K562 (cell line): ENCODE results near the gene RALGPS1. TPM values are rescaled to one million over a fixed set of nuclear protein-coding genes. Genes with fewer than 3 reads are reported as not detected.
A peak's percentile ranks its signal among the peaks of the same experiment; 100 is the strongest.

ENCODE experiments used
- CHAMP1 ChIP-seq: fragments of 450-650 bp; IDR thresholded peaks from 2 replicates; pipeline ENCODE4 v1.6.1; 2016; ENCODE audit warnings: mild to moderate bottlenecking
- CREB3L1 ChIP-seq: fragments of 450-650 bp; IDR thresholded peaks from 2 replicates; pipeline ENCODE4 v1.6.1; 2014; ENCODE audit warnings: low read depth, mild to moderate bottlenecking, moderate library complexity, borderline replicate concordance
- ILF3 ChIP-seq: fragments of 450-650 bp; IDR thresholded peaks from 2 replicates; pipeline ENCODE4 v1.6.1; 2018; ENCODE audit warnings: antibody characterized with exemption, mild to moderate bottlenecking, moderate library complexity, borderline replicate concordance
- KDM2B ChIP-seq: fragments of 250-450 bp; sonication (Bioruptor Pico); IDR thresholded peaks from 2 replicates; pipeline ENCODE4 v1.8.0; 2021; ENCODE audit warnings: mild to moderate bottlenecking, moderate library complexity
- MAZ ChIP-seq, 2 experiments: fragments of 450-650 bp in 1 of 2; sonication (generic) in 1 of 2; formaldehyde crosslinking; IDR thresholded peaks in 1 of 2; conservative IDR thresholded peaks in 1 of 2; 2 replicates each; pipeline versions ENCODE4 v1.4.0 to v1.5.0; 2020; ENCODE audit warnings: mild to moderate bottlenecking in 1 of 2, missing genetic modification reagents in 1 of 2
- PHB2 ChIP-seq: fragments of 450-650 bp; IDR thresholded peaks from 2 replicates; pipeline ENCODE4 v1.6.1; 2017; ENCODE audit warnings: low read depth
- POLR2AphosphoS2 ChIP-seq: IDR thresholded peaks from 2 replicates; pipeline ENCODE4 v1.6.1; 2012; ENCODE audit warnings: low read length, improper control_type of control experiment
- SMARCA4 ChIP-seq: fragments of 450-650 bp; IDR thresholded peaks from 2 replicates; pipeline ENCODE4 v1.6.1; 2016
- SP1 ChIP-seq: sonication (generic); formaldehyde crosslinking; IDR thresholded peaks from 2 replicates; pipeline ENCODE4 v1.8.1; 2022; ENCODE audit warnings: mild to moderate bottlenecking, missing genetic modification reagents
- SRSF1 ChIP-seq: fragments of 200-400 bp; formaldehyde crosslinking; IDR thresholded peaks from 2 replicates; pipeline ENCODE4 v1.6.1; 2017; ENCODE audit warnings: mild to moderate bottlenecking, low read depth, low read length, moderate library complexity
- SRSF7 ChIP-seq: fragments of 200-400 bp; formaldehyde crosslinking; optimal IDR thresholded peaks from 2 replicates; pipeline ENCODE3; 2017; ENCODE audit warnings: mild to moderate bottlenecking, low read depth, low read length
- STAT6 ChIP-seq: sonication (generic); formaldehyde crosslinking; IDR thresholded peaks from 2 replicates; pipeline ENCODE4 v1.8.1; 2023; ENCODE audit warnings: mild to moderate bottlenecking, missing genetic modification reagents
- TEAD1 ChIP-seq, 2 experiments: fragments of 450-650 bp in 1 of 2; sonication (generic) in 1 of 2; formaldehyde crosslinking; IDR thresholded peaks; 2 replicates each; pipeline versions ENCODE4 v1.4.0 to v1.8.0; 2020 to 2022; ENCODE audit warnings: mild to moderate bottlenecking in 2 of 2, missing genetic modification reagents in 1 of 2
- ZBTB1 ChIP-seq: sonication (generic); formaldehyde crosslinking; IDR thresholded peaks from 2 replicates; pipeline ENCODE4 v1.8.1; 2023; ENCODE audit warnings: missing genetic modification reagents, low read depth, mild to moderate bottlenecking, borderline replicate concordance
- ZC3H8 ChIP-seq: fragments of 450-650 bp; IDR thresholded peaks from 2 replicates; pipeline ENCODE4 v1.6.1; 2017
- ZNF197 ChIP-seq: fragments of 200-800 bp; sonication (Bioruptor generic); IDR thresholded peaks from 2 replicates; pipeline ENCODE4 v1.6.1; 2016; ENCODE audit warnings: low read depth, missing genetic modification characterization, missing compliant biosample characterization
- ZNF232 ChIP-seq: sonication (generic); formaldehyde crosslinking; IDR thresholded peaks from 2 replicates; pipeline ENCODE4 v1.8.0; 2022; ENCODE audit warnings: mild to moderate bottlenecking, missing genetic modification reagents
- ZNF507 ChIP-seq: conservative IDR thresholded peaks from 2 replicates; pipeline ENCODE4 v1.6.1; 2017; ENCODE audit warnings: missing genetic modification characterization, missing compliant biosample characterization
- ZNF551 ChIP-seq: fragments of 250-450 bp; sonication (Bioruptor Pico); IDR thresholded peaks from 2 replicates; pipeline ENCODE4 v1.5.0; 2021; ENCODE audit warnings: mild to moderate bottlenecking, moderate library complexity
- ZNF77 ChIP-seq: fragments of 250-450 bp; sonication (Bioruptor Pico); IDR thresholded peaks from 2 replicates; pipeline ENCODE4 v1.5.0; 2020
- ZSCAN29 ChIP-seq: fragments of 450-650 bp; IDR thresholded peaks from 2 replicates; pipeline ENCODE4 v1.6.1; 2017
- polyA plus RNA-seq, 8 experiments: library from polyadenylated mRNA; depleted of rRNA in 4 of 8; stranded (reverse) in 5 of 8; unstranded in 3 of 8; fragments of >200 nt; fragmentation: Nextera tagmentation in 2 of 8; fragmentation: Illumina TruSeq in 1 of 8; extraction: Ambion mirVana in 2 of 8; extraction: Trizol in 1 of 8; gene quantifications; 2 replicates each; pipeline versions ENCODE4 v1.2.1 to v1.2.3, GENCODE V29; 2011 to 2014; ENCODE audit warnings: inconsistent platforms in 1 of 8, missing spikeins in 1 of 8
- total RNA-seq, 7 experiments: library from RNA; depleted of rRNA in 6 of 7; stranded (reverse); fragments of >200 nt in 6 of 7; fragmentation: Illumina TruSeq in 2 of 7; extraction: Trizol in 2 of 7; gene quantifications; 2 replicates each; pipeline versions ENCODE4 v1.2.1 to v1.2.3, GENCODE V29; 2011 to 2021; ENCODE audit warnings: low replicate concordance in 1 of 7
- TF ChIP-seq, protein P1 (sequence below), 2 experiments: fragments of 450-650 bp; conservative IDR thresholded peaks; 2 replicates each; pipeline ENCODE4 v1.6.1; 2017; ENCODE audit warnings: mild to moderate bottlenecking in 2 of 2, moderate library complexity in 2 of 2

Gene RALGPS1
- total and polyA plus RNA-seq, 9 of the 15 experiments (the other 6 are each of a cell fraction or from before 2014, with no cell fraction given), result 0.04 to 2.6 (median 1.5) TPM

DNA sequence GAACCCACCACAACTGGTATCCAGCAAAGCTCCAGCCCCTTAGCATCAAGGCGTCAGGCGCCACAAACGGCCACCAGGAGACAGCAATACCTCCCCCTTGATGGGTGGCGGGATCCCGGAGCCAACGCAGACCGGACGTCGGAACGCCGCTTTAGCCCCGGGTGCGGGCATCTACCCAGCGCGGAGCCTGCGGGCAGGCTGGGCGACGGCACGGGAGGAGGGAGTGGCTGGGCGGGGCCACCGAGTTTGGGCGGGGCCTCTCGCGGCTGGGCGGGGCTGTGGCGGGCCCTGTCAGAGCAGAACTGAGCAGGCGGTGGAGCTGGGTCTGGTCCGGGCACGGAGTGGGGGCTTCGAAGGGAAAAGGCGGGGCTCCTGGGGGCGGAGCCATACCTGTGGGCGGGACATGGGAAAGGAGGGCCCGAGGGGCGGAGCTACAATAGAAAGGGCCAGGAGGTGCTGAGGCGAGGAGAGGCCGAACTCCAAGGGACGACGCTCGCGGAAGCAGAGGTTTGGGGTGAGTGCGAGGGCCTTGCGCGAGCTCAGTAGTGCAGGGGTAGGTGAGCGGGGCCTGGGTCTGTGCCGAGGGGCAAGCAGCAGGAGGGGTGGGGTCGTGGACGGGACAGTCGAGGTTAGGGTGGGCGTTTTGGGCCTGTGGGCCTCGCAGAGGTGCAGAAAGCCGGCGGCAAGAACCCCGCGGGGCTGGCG, 309.7 kb downstream of the RALGPS1 start (continued):
- TF ChIP-seq, protein P1, sequence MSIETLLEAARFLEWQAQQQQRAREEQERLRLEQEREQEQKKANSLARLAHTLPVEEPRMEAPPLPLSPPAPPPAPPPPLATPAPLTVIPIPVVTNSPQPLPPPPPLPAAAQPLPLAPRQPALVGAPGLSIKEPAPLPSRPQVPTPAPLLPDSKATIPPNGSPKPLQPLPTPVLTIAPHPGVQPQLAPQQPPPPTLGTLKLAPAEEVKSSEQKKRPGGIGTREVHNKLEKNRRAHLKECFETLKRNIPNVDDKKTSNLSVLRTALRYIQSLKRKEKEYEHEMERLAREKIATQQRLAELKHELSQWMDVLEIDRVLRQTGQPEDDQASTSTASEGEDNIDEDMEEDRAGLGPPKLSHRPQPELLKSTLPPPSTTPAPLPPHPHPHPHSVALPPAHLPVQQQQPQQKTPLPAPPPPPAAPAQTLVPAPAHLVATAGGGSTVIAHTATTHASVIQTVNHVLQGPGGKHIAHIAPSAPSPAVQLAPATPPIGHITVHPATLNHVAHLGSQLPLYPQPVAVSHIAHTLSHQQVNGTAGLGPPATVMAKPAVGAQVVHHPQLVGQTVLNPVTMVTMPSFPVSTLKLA (conservative IDR thresholded peaks at IDR 0.05), result no peak
- no peak for TF ChIP-seq ZNF551
- TF ChIP-seq MAZ (CRISPR knock-in tag; conservative IDR thresholded peaks at IDR 0.05 in 1 of 2, IDR thresholded peaks at IDR 0.05 in 1 of 2), result peak in 1 of 2 experiments; percentile 36; a peak in 2 of 4 replicates
- TF ChIP-seq ZNF507 (tag), result no peak
- no peak for TF ChIP-seq ZC3H8
- TF ChIP-seq TEAD1 (CRISPR knock-in tag; IDR thresholded peaks at IDR 0.05), result peak in 1 of 2 experiments; percentile 48; a peak in 1 of 4 replicates
- no peak for TF ChIP-seq ZSCAN29
- no peak for TF ChIP-seq ZNF197 (CRISPR knock-in tag)
- no peak for TF ChIP-seq ZNF77 (CRISPR knock-in tag)
- no peak; the same call in 1 of the 2 replicates for TF ChIP-seq ZBTB1 (CRISPR knock-in tag)
- no peak for TF ChIP-seq CHAMP1
- no peak for TF ChIP-seq SRSF7
- no peak for TF ChIP-seq POLR2AphosphoS2
- TF ChIP-seq SRSF1, result no peak
- TF ChIP-seq STAT6 (CRISPR knock-in tag), result no peak
- TF ChIP-seq ZNF232 (CRISPR knock-in tag), result no peak
- no peak for TF ChIP-seq CREB3L1
- TF ChIP-seq PHB2, result no peak
- no peak; the same call in 1 of the 2 replicates for TF ChIP-seq SP1 (CRISPR knock-in tag)
- no peak for TF ChIP-seq SMARCA4
- no peak for TF ChIP-seq KDM2B
- TF ChIP-seq ILF3, result no peak
